Epithelial cell of proximal tubule (primary cell): ENCODE measurements around the gene TOP3B. TPM values are rescaled to one million over a fixed set of nuclear protein-coding genes. Genes with fewer than 3 reads are reported as not detected.

ENCODE experiments used
- DNase-seq: peaks from one replicate; pipeline ENCODE4 v3.0.0-alpha.2; 2011; ENCODE audit warnings: low read depth
- H3K4me3 ChIP-seq: 2 replicates; pipeline ENCODE4 v1.5.1; 2011; ENCODE audit warnings: low read depth, mild to moderate bottlenecking, low read length
- total RNA-seq: library from RNA; depleted of rRNA; stranded (reverse); fragments of >200 nt; gene quantifications from 2 replicates; pipeline ENCODE4 v1.2.3, GENCODE V29; 2015
- TF ChIP-seq, protein P1 (sequence below): conservative IDR thresholded peaks from 2 replicates; pipeline ENCODE4 v1.5.1; 2012; ENCODE audit warnings: low read depth, mild to moderate bottlenecking, low read length

The TOP3B gene
- total RNA-seq, 1 donor from 2014 or later: 27.9 TPM

DNA sequence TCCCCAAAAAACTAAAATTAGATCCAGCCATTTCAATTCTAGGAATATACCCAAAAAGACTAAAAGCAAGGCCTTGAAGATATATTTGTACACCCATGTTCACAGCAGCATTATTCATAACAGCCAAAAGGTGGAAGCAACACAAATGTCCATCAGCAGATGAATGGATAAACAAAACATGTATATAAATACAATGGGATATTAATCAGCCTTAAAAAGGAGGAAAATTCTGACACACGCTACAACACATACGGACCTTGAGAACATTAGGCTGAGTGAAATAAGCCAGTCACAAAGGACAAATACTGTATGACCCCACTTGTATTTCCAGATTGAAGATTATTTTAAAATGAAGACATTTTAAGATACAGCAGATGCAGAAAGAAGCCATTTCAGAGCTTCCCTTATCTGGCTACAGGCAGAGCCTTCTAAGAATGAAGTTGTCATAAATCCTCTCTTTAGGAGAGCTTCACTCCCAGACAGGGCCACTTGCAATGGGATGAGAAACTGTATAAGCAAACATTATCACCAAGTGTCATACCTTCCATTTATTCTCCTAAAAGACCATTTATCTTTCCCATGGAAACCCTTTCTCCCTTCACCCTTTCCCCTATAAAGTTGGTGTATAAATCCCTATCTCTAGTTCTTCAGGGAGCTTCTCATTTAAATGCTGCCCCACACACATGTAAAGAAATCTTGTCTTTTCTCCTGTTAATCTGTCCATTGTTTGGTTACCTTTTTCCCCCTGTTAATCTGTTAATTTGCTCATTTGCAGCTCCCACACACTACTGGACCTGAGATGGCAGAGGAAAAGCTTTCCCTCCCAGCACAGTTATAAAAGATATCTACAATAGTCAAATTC is 19.3 kb upstream of the TOP3B start:
- H3K4me3 ChIP-seq: no peak overlapping the region
- TF ChIP-seq, protein P1, sequence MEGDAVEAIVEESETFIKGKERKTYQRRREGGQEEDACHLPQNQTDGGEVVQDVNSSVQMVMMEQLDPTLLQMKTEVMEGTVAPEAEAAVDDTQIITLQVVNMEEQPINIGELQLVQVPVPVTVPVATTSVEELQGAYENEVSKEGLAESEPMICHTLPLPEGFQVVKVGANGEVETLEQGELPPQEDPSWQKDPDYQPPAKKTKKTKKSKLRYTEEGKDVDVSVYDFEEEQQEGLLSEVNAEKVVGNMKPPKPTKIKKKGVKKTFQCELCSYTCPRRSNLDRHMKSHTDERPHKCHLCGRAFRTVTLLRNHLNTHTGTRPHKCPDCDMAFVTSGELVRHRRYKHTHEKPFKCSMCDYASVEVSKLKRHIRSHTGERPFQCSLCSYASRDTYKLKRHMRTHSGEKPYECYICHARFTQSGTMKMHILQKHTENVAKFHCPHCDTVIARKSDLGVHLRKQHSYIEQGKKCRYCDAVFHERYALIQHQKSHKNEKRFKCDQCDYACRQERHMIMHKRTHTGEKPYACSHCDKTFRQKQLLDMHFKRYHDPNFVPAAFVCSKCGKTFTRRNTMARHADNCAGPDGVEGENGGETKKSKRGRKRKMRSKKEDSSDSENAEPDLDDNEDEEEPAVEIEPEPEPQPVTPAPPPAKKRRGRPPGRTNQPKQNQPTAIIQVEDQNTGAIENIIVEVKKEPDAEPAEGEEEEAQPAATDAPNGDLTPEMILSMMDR: no peak
- no peak for DNase-seq

DNA sequence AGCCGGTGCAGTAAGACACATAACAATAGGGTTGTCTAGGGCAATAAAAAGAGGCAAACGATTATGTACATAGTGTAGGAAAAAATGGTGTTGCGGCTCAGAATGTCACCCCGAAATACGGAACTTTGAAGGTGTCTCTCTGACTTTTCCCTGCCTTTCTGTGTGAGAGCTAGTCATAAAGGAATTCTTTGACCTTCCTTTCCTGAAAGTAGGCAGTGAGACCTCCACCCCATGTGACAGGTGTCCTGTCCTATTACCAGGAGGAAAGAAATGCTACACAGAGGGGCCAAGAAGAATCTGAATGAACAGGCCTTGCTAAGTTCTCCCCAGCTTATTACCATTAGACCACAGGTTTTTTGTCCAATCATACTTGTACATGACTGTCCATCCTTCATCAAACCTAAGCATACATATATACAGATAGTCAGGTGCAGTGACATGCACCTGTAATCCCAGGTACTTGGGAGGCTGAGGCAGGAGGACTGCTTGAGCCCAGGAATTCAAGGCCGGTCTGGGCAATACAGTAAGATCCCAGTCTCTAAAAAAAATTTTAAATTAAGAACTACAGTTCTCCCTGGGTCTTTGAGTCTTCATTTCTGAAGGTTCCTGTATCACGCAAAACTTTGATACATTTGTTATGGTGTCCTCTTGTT is 16.1 kb upstream of the TOP3B start:
- no peak for DNase-seq
- TF ChIP-seq, protein P1: no peak
- H3K4me3 ChIP-seq: no peak overlapping the region

GRCh38 chr22:21996175-21996720 is 13.7 kb upstream of the TOP3B start:
- DNase-seq: no peak
- no peak overlapping the region for H3K4me3 ChIP-seq
- TF ChIP-seq, protein P1: no peak

DNA sequence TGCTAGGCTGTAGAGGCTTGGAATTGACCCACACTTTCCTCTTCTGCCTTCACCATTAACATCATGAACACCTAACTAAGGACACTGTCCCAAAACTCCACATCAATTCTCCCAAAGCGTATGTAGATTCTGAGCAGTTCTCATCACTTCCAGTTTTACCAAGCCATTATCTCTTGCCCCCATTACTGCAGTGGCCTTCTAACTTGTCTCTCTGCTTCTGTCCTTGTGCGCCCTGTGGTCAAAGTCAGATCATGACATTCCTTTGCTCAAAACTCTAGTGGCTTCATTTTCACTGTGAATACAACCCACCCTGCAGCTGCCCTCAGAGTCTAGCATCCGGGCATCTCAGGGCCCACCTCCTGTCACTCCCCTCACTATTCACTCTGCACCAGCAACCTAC is 13.1 kb upstream of the TOP3B start:
- TF ChIP-seq, protein P1: no peak
- DNase-seq: no peak
- H3K4me3 ChIP-seq: no peak overlapping the region

GRCh38 chr22:21994881-21995444 is 12.4 kb upstream of the TOP3B start:
- H3K4me3 ChIP-seq: no peak overlapping the region
- TF ChIP-seq, protein P1: no peak
- no peak for DNase-seq

- TF ChIP-seq, protein P1: no peak
- DNase-seq: no peak
- no peak overlapping the region for H3K4me3 ChIP-seq
Observed at GRCh38 chr22:21992593-21993237, 10.1 kb upstream of the TOP3B start.
